ENCODE measurements around the gene RPL32. TPM values are rescaled to one million over a fixed set of nuclear protein-coding genes. Genes with fewer than 3 reads are reported as not detected.

The RPL32 gene
- polyA plus RNA-seq (2013): 5,218 TPM

DNA sequence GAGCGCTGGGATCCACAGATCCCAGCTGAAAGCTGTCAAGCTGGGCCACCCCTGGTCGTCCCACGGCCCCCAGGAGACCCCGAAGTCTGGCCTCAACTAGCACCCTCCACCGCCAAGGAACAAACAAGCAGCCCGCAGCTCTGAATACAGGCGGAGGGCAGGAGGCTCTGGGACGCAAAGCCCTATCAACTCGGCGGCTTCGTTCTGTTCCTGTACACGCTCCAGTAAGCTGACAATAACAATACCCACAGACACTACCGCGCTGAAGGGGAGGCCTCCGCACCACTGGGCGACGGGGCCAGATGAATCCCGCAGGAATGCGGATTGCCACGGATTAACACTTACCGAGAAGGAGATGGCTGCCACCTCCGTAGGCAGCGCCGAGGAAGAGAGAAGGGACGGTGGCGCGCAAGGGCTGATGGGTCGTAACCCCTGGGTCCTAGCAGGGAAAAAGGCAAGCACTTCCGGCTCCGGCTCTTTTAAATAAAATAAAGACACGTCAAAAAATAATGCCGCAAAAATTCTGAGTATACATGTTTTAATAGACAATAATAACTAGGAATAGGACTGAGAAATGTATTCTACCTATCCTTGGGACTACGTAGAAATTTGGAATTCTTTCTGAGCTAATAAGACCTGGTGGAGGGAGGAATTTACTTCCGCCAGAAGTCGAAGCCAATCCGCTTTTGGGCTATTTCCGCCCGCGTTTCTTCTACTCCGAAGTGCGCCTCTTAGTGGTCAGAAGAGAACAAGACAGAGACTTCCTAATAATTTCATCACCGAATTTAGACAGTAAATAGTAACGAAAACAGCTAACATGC, at the start of gene RPL32:
TSS of gene RPL32 (minus strand) at position 417 of the 821 bp plus-strand sequence. CDS start 1,328 bp downstream, outside the sequence.
- 0% methylated on average over 13 of the region's 43 CpGs for WGBS (ENCODE audit: insufficient coverage)
- Histone ChIP-seq H3K4me1 (ENCODE audit: control extremely low read depth in 1 of 4, control insufficient read depth in 4 of 4, insufficient read depth in 4 of 4, low read length in 3 of 4) (peaks cover 4 to 31% (median 24%) of the 10 kb centered on the region in 4 experiments), H3K9me3 (ENCODE audit: control extremely low read depth in 1 of 5, control insufficient read depth in 4 of 5, insufficient read depth in 2 of 5, low read depth in 1 of 5, low read length in 4 of 5) (no peaks in the 10 kb centered on the region), H3K4me3 (ENCODE audit: control insufficient read depth in 1 of 7, extremely low read depth in 1 of 7, insufficient read depth in 4 of 7, low read depth in 2 of 7, low read length in 6 of 7) (peak within 1 kb of the TSS; percentile 86 to 100 (median 92)), H3K27me3 (replicated peaks in 2 of 5; ENCODE audit: control insufficient read depth in 4 of 5, insufficient read depth in 5 of 5, low read length in 4 of 5) (no peaks in the 10 kb centered on the region), H3K27ac (ENCODE audit: insufficient read depth in 1 of 2, low read depth in 1 of 2, low read length in 2 of 2, poor library complexity in 1 of 2, severe bottlenecking in 2 of 2) (peak within 1 kb of the TSS; percentile 99 to 100), H3K36me3 (ENCODE audit: control insufficient read depth in 4 of 4, insufficient read depth in 4 of 4, low read length in 3 of 4) (peaks cover 15 to 38% (median 37%) of the 10 kb centered on the region in 4 experiments)
- DNase-seq: peak; percentile 98 to 99 (median 99)
- CTCF ChIA-PET: interaction anchor here (0.8 to 3.2 kb wide), 18 partner anchors 8 to 241 kb away, joined by 3 to 19 read pairs (median 4); partner anchors contain the start of gene CAND2
- POLR2A ChIA-PET: interaction anchor here (0.7 kb wide), 2 partner anchors 15 to 24 kb away, joined by 3 read pairs; no protein-coding TSS in a partner anchor

DNA sequence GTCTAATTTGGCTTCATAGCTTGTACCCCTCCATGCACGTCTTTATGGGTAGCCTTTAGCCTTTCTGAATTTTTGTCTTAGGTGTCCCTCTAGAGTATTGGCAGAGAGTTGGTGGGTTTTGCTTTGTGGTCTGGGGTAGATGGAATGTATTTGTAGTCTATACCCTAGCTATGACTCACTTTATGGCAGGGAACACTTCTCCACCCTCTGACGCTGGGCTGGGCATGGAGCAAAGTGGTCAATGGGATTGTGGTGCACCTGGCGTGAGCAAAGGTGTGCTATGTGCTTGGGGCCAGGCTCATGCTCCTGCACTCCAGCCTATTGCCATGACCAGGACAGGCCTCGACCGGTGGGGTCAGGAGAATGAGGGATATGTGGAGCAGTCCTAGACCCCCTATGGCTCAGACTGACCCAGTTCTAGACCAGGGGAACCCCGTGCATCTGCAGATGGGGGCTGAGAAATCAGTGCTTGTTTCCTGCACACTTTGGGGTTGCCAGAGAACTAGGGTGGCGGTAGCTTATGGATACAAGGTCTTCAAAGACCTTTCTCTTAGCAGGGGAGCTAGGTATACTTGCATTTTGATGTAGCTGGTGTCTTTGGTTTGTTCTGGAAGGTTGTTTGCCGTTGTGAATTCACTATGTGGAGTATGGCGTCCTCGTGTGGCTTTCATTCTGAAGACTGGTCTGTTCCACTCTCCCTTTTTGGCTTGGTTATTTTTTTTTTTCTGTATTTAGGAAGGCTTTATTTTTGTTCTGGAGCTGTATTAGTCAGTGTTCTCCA, 49.4 kb upstream of the RPL32 start:
- no peak for DNase-seq
- POLR2A ChIA-PET: interaction anchor here (0.7 kb wide), 1 partner anchor 453 kb away, joined by 3 read pairs; no protein-coding TSS in a partner anchor
- H3K27ac ChIP-seq (ENCODE audit: insufficient read depth in 1 of 2, low read depth in 1 of 2, low read length in 2 of 2, poor library complexity in 1 of 2, severe bottlenecking in 2 of 2): no peak overlapping the region
- H3K27me3 ChIP-seq (replicated peaks in 2 of 5; ENCODE audit: control insufficient read depth in 4 of 5, insufficient read depth in 5 of 5, low read length in 4 of 5): peaks cover 0 to 2% (median 0%) of the 10 kb centered on the region in 5 experiments
- no peaks in the 10 kb centered on the region for H3K36me3 ChIP-seq (ENCODE audit: control insufficient read depth in 4 of 4, insufficient read depth in 4 of 4, low read length in 3 of 4)
- H3K4me1 ChIP-seq (ENCODE audit: control extremely low read depth in 1 of 4, control insufficient read depth in 4 of 4, insufficient read depth in 4 of 4, low read length in 3 of 4): peaks cover 2 to 10% (median 8%) of the 10 kb centered on the region in 4 experiments
- 73% methylated on average over 3 of the region's 10 CpGs for WGBS (ENCODE audit: insufficient coverage)
- H3K4me3 ChIP-seq (ENCODE audit: control insufficient read depth in 1 of 7, extremely low read depth in 1 of 7, insufficient read depth in 4 of 7, low read depth in 2 of 7, low read length in 6 of 7): no peak overlapping the region
- CTCF ChIA-PET: interaction anchor here (0.7 to 8.2 kb wide), 17 partner anchors 8 to 103 kb away, joined by 3 to 37 read pairs (median 5); partner anchors contain the start of gene RPL32
- H3K9me3 ChIP-seq (ENCODE audit: control extremely low read depth in 1 of 5, control insufficient read depth in 4 of 5, insufficient read depth in 2 of 5, low read depth in 1 of 5, low read length in 4 of 5): no peaks in the 10 kb centered on the region

DNA sequence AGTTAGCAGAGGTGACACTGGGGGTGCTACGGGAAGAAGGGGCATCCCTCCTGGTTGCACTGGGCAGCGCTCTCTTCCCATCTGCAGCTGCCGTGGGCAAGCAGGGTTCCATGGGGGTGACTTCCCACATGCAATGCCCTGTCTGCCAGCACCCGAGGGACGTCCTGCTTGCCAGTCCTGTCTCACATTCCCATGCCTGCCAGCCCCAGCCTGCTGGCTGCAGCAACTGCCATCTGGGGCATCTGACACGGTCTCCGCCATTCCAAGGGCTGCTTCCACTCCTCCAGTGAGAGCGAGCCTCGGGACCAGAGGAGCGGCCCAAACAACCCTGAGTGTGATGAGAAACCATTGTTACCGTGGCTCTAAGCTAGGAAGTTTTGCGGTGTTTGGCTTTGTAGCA, 45.4 kb upstream of the RPL32 start:
- 98% methylated on average over 12 of the region's 12 CpGs for WGBS (ENCODE audit: insufficient coverage)
- no peak overlapping the region for H3K4me3 ChIP-seq (ENCODE audit: control insufficient read depth in 1 of 7, extremely low read depth in 1 of 7, insufficient read depth in 4 of 7, low read depth in 2 of 7, low read length in 6 of 7)
- peaks cover 3 to 8% (median 8%) of the 10 kb centered on the region in 4 experiments for H3K4me1 ChIP-seq (ENCODE audit: control extremely low read depth in 1 of 4, control insufficient read depth in 4 of 4, insufficient read depth in 4 of 4, low read length in 3 of 4)
- no peaks in the 10 kb centered on the region for H3K9me3 ChIP-seq (ENCODE audit: control extremely low read depth in 1 of 5, control insufficient read depth in 4 of 5, insufficient read depth in 2 of 5, low read depth in 1 of 5, low read length in 4 of 5)
- ChIA-PET CTCF (interaction anchor here (1.0 to 1.9 kb wide), 5 partner anchors 14 to 97 kb away, joined by 3 to 5 read pairs (median 4); no protein-coding TSS in a partner anchor), POLR2A (interaction anchor here (0.6 kb wide), 1 partner anchor 133 kb away, joined by 3 read pairs; no protein-coding TSS in a partner anchor)
- DNase-seq: no peak
- no peaks in the 10 kb centered on the region for H3K27me3 ChIP-seq (replicated peaks in 2 of 5; ENCODE audit: control insufficient read depth in 4 of 5, insufficient read depth in 5 of 5, low read length in 4 of 5)
- no peak overlapping the region for H3K27ac ChIP-seq (ENCODE audit: insufficient read depth in 1 of 2, low read depth in 1 of 2, low read length in 2 of 2, poor library complexity in 1 of 2, severe bottlenecking in 2 of 2)
- H3K36me3 ChIP-seq (ENCODE audit: control insufficient read depth in 4 of 4, insufficient read depth in 4 of 4, low read length in 3 of 4): no peaks in the 10 kb centered on the region

DNA sequence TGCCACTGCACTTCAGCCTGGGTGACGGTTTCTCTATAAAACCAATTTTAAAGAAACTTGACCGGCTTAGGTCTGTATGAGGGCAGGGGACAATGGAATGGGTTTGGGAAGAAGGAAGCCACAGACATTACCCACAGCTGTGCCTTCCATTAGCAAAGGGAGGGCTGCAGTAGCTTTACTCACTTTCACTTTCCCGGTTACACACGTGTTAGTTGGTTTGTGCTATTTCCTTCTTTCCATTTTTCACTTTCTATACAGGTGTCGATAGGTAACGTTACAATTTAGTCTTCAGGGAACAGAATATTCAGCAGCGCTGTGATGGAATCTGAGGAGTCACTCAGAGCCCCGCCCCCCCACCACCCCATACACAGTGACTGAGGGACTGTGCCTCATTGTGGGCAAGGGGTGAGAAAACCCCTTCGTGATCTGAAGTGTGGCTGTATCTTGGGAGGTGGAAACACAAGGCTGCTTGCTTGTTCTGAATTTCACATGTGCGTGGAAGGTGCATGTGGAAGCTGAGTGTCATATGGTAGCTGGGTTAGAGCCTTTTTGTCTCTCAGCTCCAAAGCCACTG, 44.8 kb upstream of the RPL32 start:
- Histone ChIP-seq H3K27ac (ENCODE audit: insufficient read depth in 1 of 2, low read depth in 1 of 2, low read length in 2 of 2, poor library complexity in 1 of 2, severe bottlenecking in 2 of 2) (no peak overlapping the region), H3K4me1 (ENCODE audit: control extremely low read depth in 1 of 4, control insufficient read depth in 4 of 4, insufficient read depth in 4 of 4, low read length in 3 of 4) (peaks cover 3 to 8% (median 8%) of the 10 kb centered on the region in 4 experiments), H3K27me3 (replicated peaks in 2 of 5; ENCODE audit: control insufficient read depth in 4 of 5, insufficient read depth in 5 of 5, low read length in 4 of 5) (no peaks in the 10 kb centered on the region), H3K36me3 (ENCODE audit: control insufficient read depth in 4 of 4, insufficient read depth in 4 of 4, low read length in 3 of 4) (no peaks in the 10 kb centered on the region), H3K9me3 (ENCODE audit: control extremely low read depth in 1 of 5, control insufficient read depth in 4 of 5, insufficient read depth in 2 of 5, low read depth in 1 of 5, low read length in 4 of 5) (no peaks in the 10 kb centered on the region), H3K4me3 (ENCODE audit: control insufficient read depth in 1 of 7, extremely low read depth in 1 of 7, insufficient read depth in 4 of 7, low read depth in 2 of 7, low read length in 6 of 7) (peak overlapping the region in 1 of 7 experiments; percentile 32)
- DNase-seq: peak in 2 of 3 donors; percentile 35 to 43
- ChIA-PET CTCF (interaction anchor here (1.3 to 1.6 kb wide), 2 partner anchors 54 to 64 kb away, joined by 3 to 4 read pairs; no protein-coding TSS in a partner anchor), POLR2A (no interaction called here)
- WGBS (ENCODE audit: insufficient coverage): 29% methylated on average over 7 of the region's 10 CpGs

DNA sequence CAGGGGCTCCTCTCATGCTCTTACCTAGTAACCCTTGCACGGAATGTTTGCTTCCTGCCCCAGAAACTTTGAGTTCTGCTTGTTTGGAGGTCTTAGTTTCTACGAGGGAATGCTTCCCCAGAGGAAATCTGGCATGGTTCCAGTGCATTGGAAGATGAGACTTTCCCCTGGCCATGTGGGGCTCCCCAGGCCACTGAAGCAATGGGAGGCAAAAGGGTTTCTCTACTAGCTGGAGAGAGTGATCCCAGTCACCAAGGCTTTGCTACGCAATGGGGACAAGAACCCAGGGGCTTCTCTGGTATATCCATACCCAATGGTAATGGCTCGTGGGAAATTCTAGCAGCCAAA, 44.2 kb upstream of the RPL32 start:
- ChIA-PET CTCF (interaction anchor here (1.0 to 3.6 kb wide), 3 partner anchors 9 to 296 kb away, joined by 3 to 16 read pairs (median 4); no protein-coding TSS in a partner anchor), POLR2A (no interaction called here)
- H3K4me1 ChIP-seq (ENCODE audit: control extremely low read depth in 1 of 4, control insufficient read depth in 4 of 4, insufficient read depth in 4 of 4, low read length in 3 of 4): peaks cover 3 to 8% (median 8%) of the 10 kb centered on the region in 4 experiments
- H3K36me3 ChIP-seq (ENCODE audit: control insufficient read depth in 4 of 4, insufficient read depth in 4 of 4, low read length in 3 of 4): no peaks in the 10 kb centered on the region
- DNase-seq: no peak
- H3K4me3 ChIP-seq (ENCODE audit: control insufficient read depth in 1 of 7, extremely low read depth in 1 of 7, insufficient read depth in 4 of 7, low read depth in 2 of 7, low read length in 6 of 7): no peak overlapping the region
- no peak overlapping the region for H3K27ac ChIP-seq (ENCODE audit: insufficient read depth in 1 of 2, low read depth in 1 of 2, low read length in 2 of 2, poor library complexity in 1 of 2, severe bottlenecking in 2 of 2)
- 93% methylated on average over 4 of the region's 4 CpGs for WGBS (ENCODE audit: insufficient coverage)
- no peaks in the 10 kb centered on the region for H3K9me3 ChIP-seq (ENCODE audit: control extremely low read depth in 1 of 5, control insufficient read depth in 4 of 5, insufficient read depth in 2 of 5, low read depth in 1 of 5, low read length in 4 of 5)
- no peaks in the 10 kb centered on the region for H3K27me3 ChIP-seq (replicated peaks in 2 of 5; ENCODE audit: control insufficient read depth in 4 of 5, insufficient read depth in 5 of 5, low read length in 4 of 5)

DNA sequence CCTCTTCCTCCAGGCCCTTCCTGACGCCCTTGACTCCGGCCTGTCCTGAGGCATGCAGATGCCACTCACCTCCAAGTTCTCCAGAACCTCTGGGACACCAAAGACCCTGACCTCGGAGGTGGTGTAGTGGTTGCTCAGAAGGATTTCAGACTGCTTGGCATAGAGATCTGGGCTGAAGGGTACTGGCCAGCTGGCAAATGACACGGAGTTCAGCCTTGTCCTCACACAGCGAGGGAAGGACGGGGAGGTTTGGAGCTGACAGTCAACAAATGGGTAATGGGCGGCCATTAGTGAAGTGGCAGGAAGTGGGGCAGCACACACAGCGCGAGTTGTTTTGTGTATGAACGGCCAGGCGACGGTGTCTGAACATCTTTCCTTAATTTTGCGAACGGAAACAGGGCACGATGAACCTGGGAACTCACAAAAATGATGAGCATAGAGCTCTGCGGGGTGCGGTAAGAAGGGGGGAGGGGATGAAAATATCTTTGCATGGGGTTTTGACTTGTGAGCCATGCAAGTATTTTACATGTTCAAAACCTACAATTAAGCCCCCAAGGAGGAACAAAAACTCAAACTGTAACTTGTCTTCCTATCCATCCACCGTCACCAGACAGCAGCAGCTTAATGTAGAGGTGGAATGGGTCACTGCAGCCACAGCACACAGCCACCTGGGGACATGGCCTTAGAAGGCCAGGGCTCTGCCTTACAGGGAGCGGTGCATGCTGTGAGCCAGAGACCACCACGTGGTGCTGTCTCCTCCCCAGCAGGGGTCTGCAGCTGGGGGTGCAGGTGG, 43.6 kb upstream of the RPL32 start:
- no peak for DNase-seq

More for the DNA sequence above, 43.6 kb upstream of the RPL32 start:
- ChIA-PET CTCF (interaction anchor here (1.0 to 3.6 kb wide), 3 partner anchors 9 to 296 kb away, joined by 3 to 16 read pairs (median 4); no protein-coding TSS in a partner anchor), POLR2A (no interaction called here)
- Histone ChIP-seq H3K27me3 (replicated peaks in 2 of 5; ENCODE audit: control insufficient read depth in 4 of 5, insufficient read depth in 5 of 5, low read length in 4 of 5) (no peaks in the 10 kb centered on the region), H3K27ac (ENCODE audit: insufficient read depth in 1 of 2, low read depth in 1 of 2, low read length in 2 of 2, poor library complexity in 1 of 2, severe bottlenecking in 2 of 2) (no peak overlapping the region), H3K9me3 (ENCODE audit: control extremely low read depth in 1 of 5, control insufficient read depth in 4 of 5, insufficient read depth in 2 of 5, low read depth in 1 of 5, low read length in 4 of 5) (no peaks in the 10 kb centered on the region), H3K4me3 (ENCODE audit: control insufficient read depth in 1 of 7, extremely low read depth in 1 of 7, insufficient read depth in 4 of 7, low read depth in 2 of 7, low read length in 6 of 7) (no peak overlapping the region), H3K36me3 (ENCODE audit: control insufficient read depth in 4 of 4, insufficient read depth in 4 of 4, low read length in 3 of 4) (no peaks in the 10 kb centered on the region), H3K4me1 (ENCODE audit: control extremely low read depth in 1 of 4, control insufficient read depth in 4 of 4, insufficient read depth in 4 of 4, low read length in 3 of 4) (peaks cover 3 to 8% (median 8%) of the 10 kb centered on the region in 4 experiments)
- WGBS (ENCODE audit: insufficient coverage): 94% methylated on average over 14 of the region's 20 CpGs
